GM13977 (cell line): ENCODE results near the gene LRRC15.

ENCODE experiments used
- DNase-seq: peaks from one replicate; pipeline ENCODE4 v3.0.0; 2012; ENCODE audit warnings: low spot score
- CTCF ChIP-seq: IDR thresholded peaks from 2 replicates; pipeline ENCODE4 v1.5.1; 2012; ENCODE audit warnings: mild to moderate bottlenecking, control low read depth; ENCODE audit not compliant: insufficient read depth; ENCODE audit errors: extremely low read depth, missing control alignments
- in situ Hi-C: fragments of 300-500 bp; cut with MboI; formaldehyde crosslinking; loops from one replicate; pipeline ENCODE4 v1.12.0; 2022; ENCODE audit warnings: low sequenced_read_pairs, low pct_unique_long_range_greater_than_20kb, mixed read lengths, inconsistent platforms; ENCODE audit not compliant: unreplicated experiment

LRRC15 gene

DNA sequence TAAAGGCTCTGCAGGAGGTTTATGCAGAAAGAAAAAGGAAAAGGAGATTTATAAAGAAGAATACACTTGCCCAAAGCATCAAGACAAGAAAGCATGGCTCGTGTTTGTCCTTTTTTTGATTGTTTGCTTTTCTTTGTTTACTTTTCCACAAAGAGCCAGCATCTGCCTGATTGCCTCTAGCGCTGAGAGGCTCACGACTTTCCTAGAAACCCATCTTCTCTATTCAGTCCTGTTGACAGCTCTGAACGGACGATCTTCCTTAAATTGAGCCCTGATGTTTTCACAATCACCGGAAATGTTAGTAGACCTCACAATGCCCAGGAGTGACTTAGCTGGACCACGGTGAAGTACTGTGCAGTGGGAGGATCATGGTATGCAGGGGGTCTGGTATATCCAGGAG is 17.1 kb upstream of the LRRC15 start:
- in situ Hi-C loops: no loop called here
- TF ChIP-seq CTCF: no peak
- no peak for DNase-seq

GRCh38 chr3:194386066-194386465 is 16.5 kb upstream of the LRRC15 start:
- no peak for TF ChIP-seq CTCF
- in situ Hi-C loops: no loop called here

DNA sequence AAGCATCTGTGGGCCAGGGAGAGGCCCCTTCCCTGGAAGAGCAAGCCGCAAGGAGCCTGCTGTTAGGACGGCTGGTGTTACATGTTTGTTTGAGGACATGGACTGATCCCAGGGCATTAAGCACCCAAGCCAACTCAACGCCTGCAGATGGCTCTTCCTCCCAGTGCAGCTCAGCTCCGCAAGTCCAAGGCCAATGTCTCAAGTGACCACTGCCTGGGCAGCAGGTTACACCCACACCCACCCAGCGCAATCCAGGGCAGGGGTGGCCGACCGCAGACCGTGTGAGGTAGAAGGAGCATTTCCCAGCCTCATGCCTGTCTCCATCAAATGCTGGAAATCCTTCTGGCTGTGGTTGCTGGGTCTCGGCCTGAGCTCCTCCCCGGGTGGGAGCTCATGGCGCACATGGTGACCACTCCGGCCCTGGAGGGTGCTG is 15.0 kb upstream of the LRRC15 start:
- in situ Hi-C loops: no loop called here
- DNase-seq: no peak

More at GRCh38 chr3:194386066-194386465, 16.5 kb upstream of the LRRC15 start:
- DNase-seq: no peak

DNA sequence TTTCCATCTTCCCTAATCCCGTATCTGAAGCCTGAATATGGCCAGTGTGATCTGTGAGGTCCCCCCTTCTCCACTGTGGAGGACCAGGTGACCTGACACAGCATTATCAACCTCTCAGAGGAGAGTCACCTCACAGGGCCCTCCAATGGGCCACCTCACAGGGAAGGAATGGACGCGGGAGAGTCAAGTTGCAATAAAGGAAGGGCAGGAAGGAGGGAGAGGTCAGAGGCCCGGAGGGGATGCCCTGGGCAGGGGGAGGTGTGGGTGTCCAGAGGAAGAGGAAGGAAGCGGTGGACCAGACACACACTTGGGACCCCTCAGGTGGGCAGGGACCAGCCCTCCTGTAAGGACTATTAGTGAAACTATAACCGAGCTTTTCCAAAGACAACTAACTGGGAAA is 14.6 kb upstream of the LRRC15 start:
- in situ Hi-C loops: no loop called here
- no peak for DNase-seq
- TF ChIP-seq CTCF: no peak

More for the DNA sequence above, 15.0 kb upstream of the LRRC15 start:
- no peak for TF ChIP-seq CTCF

- no peak for TF ChIP-seq CTCF
- DNase-seq: no peak
- in situ Hi-C loops: no loop called here
Measured at GRCh38 chr3:194383276-194383940, 13.9 kb upstream of the LRRC15 start.

- TF ChIP-seq CTCF: no peak
- DNase-seq: no peak
- in situ Hi-C loops: no loop called here
Measured at GRCh38 chr3:194382892-194383223, 13.3 kb upstream of the LRRC15 start.
